Hepatocyte (in vitro differentiated cells): Measurements from ENCODE around the gene BCKDHB. TPM values are rescaled to one million over a fixed set of nuclear protein-coding genes. Genes with fewer than 3 reads are reported as not detected.

Experiments used
- DNase-seq: peaks from one replicate; pipeline ENCODE4 v3.0.0-alpha.2; 2016; ENCODE audit warnings: low spot score
- H2AFZ ChIP-seq: fragments of 200-600 bp; sonication (generic); 2 replicates; pipeline ENCODE4 v1.6.0; 2016; ENCODE audit warnings: antibody characterized with exemption, mild to moderate bottlenecking
- H3K27ac ChIP-seq: fragments of 200-600 bp; sonication (generic); 2 replicates; pipeline ENCODE4 v1.5.1; 2016; ENCODE audit warnings: mild to moderate bottlenecking
- H3K27me3 ChIP-seq: fragments of 200-600 bp; sonication (generic); 2 replicates; pipeline ENCODE4 v1.6.1; 2016
- H3K36me3 ChIP-seq: fragments of 200-600 bp; sonication (generic); replicated peaks from 2 replicates; pipeline ENCODE4 v1.5.1; 2016; ENCODE audit warnings: low read depth; ENCODE audit not compliant: insufficient read depth
- H3K4me1 ChIP-seq: fragments of 200-600 bp; sonication (generic); 2 replicates; pipeline ENCODE4 v1.5.1; 2016; ENCODE audit warnings: mild to moderate bottlenecking, moderate library complexity; ENCODE audit not compliant: insufficient read depth
- H3K4me2 ChIP-seq: fragments of 200-600 bp; sonication (generic); 2 replicates; pipeline ENCODE4 v1.6.0; 2016
- H3K4me3 ChIP-seq: fragments of 200-600 bp; sonication (generic); 2 replicates; pipeline ENCODE4 v1.5.1; 2016; ENCODE audit warnings: mild to moderate bottlenecking
- H3K79me2 ChIP-seq: fragments of 200-600 bp; sonication (generic); 2 replicates; pipeline ENCODE4 v1.6.0; 2017; ENCODE audit warnings: mild to moderate bottlenecking
- H3K9me2 ChIP-seq: fragments of 200-600 bp; sonication (generic); replicated peaks from 2 replicates; pipeline ENCODE4 v1.6.0; 2017; ENCODE audit warnings: mild to moderate bottlenecking; ENCODE audit not compliant: insufficient read depth
- H3K9me3 ChIP-seq: fragments of 200-600 bp; sonication (generic); 2 replicates; pipeline ENCODE4 v1.5.1; 2016; ENCODE audit warnings: low read depth, mild to moderate bottlenecking
- H4K20me1 ChIP-seq: fragments of 200-600 bp; sonication (generic); 2 replicates; pipeline ENCODE4 v1.6.0; 2016; ENCODE audit warnings: mild to moderate bottlenecking; ENCODE audit not compliant: insufficient read depth, poor library complexity, severe bottlenecking
- CTCF ChIP-seq: fragments of 200-600 bp; sonication (generic); IDR thresholded peaks from 2 replicates; pipeline ENCODE4 v1.5.1; 2016; ENCODE audit warnings: antibody characterized with exemption, mild to moderate bottlenecking; ENCODE audit not compliant: poor library complexity
- EZH2 ChIP-seq: fragments of 200-600 bp; sonication (generic); IDR thresholded peaks from 2 replicates; pipeline ENCODE4 v1.6.1; 2016; ENCODE audit warnings: antibody characterized with exemption, mild to moderate bottlenecking, borderline replicate concordance
- EZH2phosphoT487 ChIP-seq: fragments of 200-600 bp; sonication (generic); IDR thresholded peaks from one replicate; pipeline ENCODE4 v1.6.1; 2018; ENCODE audit warnings: antibody characterized with exemption, mild to moderate bottlenecking, low read depth, moderate library complexity; ENCODE audit not compliant: unreplicated experiment, severe bottlenecking
- WGBS: methylation state at CpG from one replicate; pipeline ENCODE4 v1.1.6; 2016; ENCODE audit warnings: low lambda C conversion rate; ENCODE audit errors: missing lambda C conversion rate; 5-methylcytosine and 5-hydroxymethylcytosine counted together
- polyA plus RNA-seq: library from polyadenylated mRNA; unstranded; fragments of >200 nt; fragmentation: Nextera tagmentation; extraction: Ambion mirVana; gene quantifications from 2 replicates; pipeline ENCODE4 v1.2.1, GENCODE V29; 2016
- total RNA-seq: library from RNA; depleted of rRNA; stranded (reverse); fragments of >200 nt; gene quantifications from 2 replicates; pipeline ENCODE4 v1.2.3, GENCODE V29; 2014

BCKDHB gene
- total and polyA plus RNA-seq, 2 experiments from 2014 or later, result 28.7 to 32.0 TPM

GRCh38 chr6:80249897-80250296, 143.4 kb downstream of the BCKDHB start:
- no peaks in the 10 kb centered on the region for H3K27me3 ChIP-seq
- no peak overlapping the region for H3K4me2 ChIP-seq
- no peaks in the 10 kb centered on the region for H4K20me1 ChIP-seq
- no peaks in the 10 kb centered on the region for H3K4me1 ChIP-seq
- H3K79me2 ChIP-seq, result peaks cover 4% of the 10 kb centered on the region
- H3K27ac ChIP-seq, result no peak overlapping the region
- WGBS, result 100% methylated on average over 1 of the region's 1 CpG
- H3K9me3 ChIP-seq, result no peaks in the 10 kb centered on the region
- no peaks in the 10 kb centered on the region for H3K36me3 ChIP-seq
- H3K9me2 ChIP-seq, result no peaks in the 10 kb centered on the region
- no peak overlapping the region for H2AFZ ChIP-seq
- DNase-seq, result no peak
- no peak overlapping the region for H3K4me3 ChIP-seq
- TF ChIP-seq CTCF (no peak), EZH2 (no peak), EZH2phosphoT487 (no peak)

GRCh38 chr6:80250391-80250997, 144.0 kb downstream of the BCKDHB start:
- Histone ChIP-seq H3K27ac (no peak overlapping the region), H3K4me2 (no peak overlapping the region), H3K9me3 (no peaks in the 10 kb centered on the region), H3K4me1 (no peaks in the 10 kb centered on the region), H2AFZ (no peak overlapping the region), H3K27me3 (no peaks in the 10 kb centered on the region), H4K20me1 (no peaks in the 10 kb centered on the region), H3K79me2 (peaks cover 4% of the 10 kb centered on the region), H3K9me2 (no peaks in the 10 kb centered on the region), H3K4me3 (no peak overlapping the region), H3K36me3 (no peaks in the 10 kb centered on the region)
- DNase-seq, result no peak
- WGBS, result 90% methylated on average over 3 of the region's 3 CpGs
- TF ChIP-seq EZH2, result no peak
- no peak for TF ChIP-seq EZH2phosphoT487

GRCh38 chr6:80251321-80251720, 144.8 kb downstream of the BCKDHB start:
- Histone ChIP-seq H3K4me2 (no peak overlapping the region), H3K27ac (no peak overlapping the region), H4K20me1 (no peaks in the 10 kb centered on the region), H3K4me3 (no peak overlapping the region), H3K36me3 (no peaks in the 10 kb centered on the region), H3K9me3 (no peaks in the 10 kb centered on the region), H3K27me3 (no peaks in the 10 kb centered on the region), H3K9me2 (no peaks in the 10 kb centered on the region), H2AFZ (no peak overlapping the region), H3K79me2 (peaks cover 4% of the 10 kb centered on the region), H3K4me1 (no peaks in the 10 kb centered on the region)
- no peak for DNase-seq
- no peak for TF ChIP-seq EZH2phosphoT487
- TF ChIP-seq CTCF, result no peak
- no peak for TF ChIP-seq EZH2
- WGBS, result 79% methylated on average over 1 of the region's 1 CpG

- Histone ChIP-seq H3K27me3 (no peaks in the 10 kb centered on the region), H3K4me3 (no peak overlapping the region), H4K20me1 (no peaks in the 10 kb centered on the region), H2AFZ (no peak overlapping the region), H3K4me1 (no peaks in the 10 kb centered on the region), H3K27ac (no peak overlapping the region), H3K4me2 (no peak overlapping the region), H3K9me3 (no peaks in the 10 kb centered on the region), H3K36me3 (no peaks in the 10 kb centered on the region), H3K9me2 (no peaks in the 10 kb centered on the region), H3K79me2 (no peaks in the 10 kb centered on the region)
- DNase-seq, result no peak
- TF ChIP-seq EZH2 (no peak), EZH2phosphoT487 (no peak), CTCF (no peak)
Observed at GRCh38 chr6:80254716-80255115, 148.2 kb downstream of the BCKDHB start.
